Endothelial cell of umbilical vein (primary cell): Measurements from ENCODE around the gene VIPR2.

ENCODE experiments used
- CTCF ChIP-seq, 2 donors: IDR thresholded peaks; 1 replicate in 1 of 2; 2 replicates in 1 of 2; pipeline ENCODE4 v1.5.1; 2011; ENCODE audit warnings: low read length in 2 of 2, mild to moderate bottlenecking in 2 of 2, moderate library complexity in 2 of 2, control low read depth in 1 of 2, inconsistent platforms in 1 of 2, low read depth in 1 of 2; ENCODE audit not compliant: insufficient read depth in 1 of 2; ENCODE audit errors: extremely low read depth in 1 of 2
- EZH2 ChIP-seq: IDR thresholded peaks from 2 replicates; pipeline ENCODE4 v1.6.1; 2012; ENCODE audit warnings: borderline replicate concordance, low read depth, mild to moderate bottlenecking, moderate library complexity, low read length, inconsistent platforms; ENCODE audit not compliant: severe bottlenecking
- FOS ChIP-seq: IDR thresholded peaks from 2 replicates; pipeline ENCODE4 v1.6.1; 2011; ENCODE audit warnings: mild to moderate bottlenecking, low read length, moderate library complexity, borderline replicate concordance; ENCODE audit not compliant: insufficient read depth
- GATA2 ChIP-seq: IDR thresholded peaks from 2 replicates; pipeline ENCODE4 v1.7.0; 2011; ENCODE audit warnings: low read depth, mild to moderate bottlenecking, moderate library complexity, mixed read lengths, low read length; ENCODE audit not compliant: insufficient read length, insufficient read depth
- JUN ChIP-seq: IDR thresholded peaks from 2 replicates; pipeline ENCODE4 v1.6.1; 2011; ENCODE audit warnings: borderline replicate concordance, low read depth; ENCODE audit not compliant: insufficient read length, insufficient read depth
- MAX ChIP-seq: IDR thresholded peaks from 2 replicates; pipeline ENCODE4 v1.6.1; 2011; ENCODE audit not compliant: insufficient read depth, insufficient read length
- POLR2A ChIP-seq: IDR thresholded peaks from 2 replicates; pipeline ENCODE4 v1.6.1; 2012; ENCODE audit warnings: low read depth, mild to moderate bottlenecking, control low read depth, low read length
- POLR2AphosphoS5 ChIP-seq: IDR thresholded peaks from 2 replicates; pipeline ENCODE4 v1.6.1; 2012; ENCODE audit warnings: low read depth, mild to moderate bottlenecking, control low read depth, low read length, moderate library complexity; ENCODE audit not compliant: insufficient read depth

GRCh38 chr7:159057647-159058046 is 87.0 kb downstream of the VIPR2 start:
- no peak for TF ChIP-seq MAX
- TF ChIP-seq POLR2AphosphoS5, result no peak
- no peak for TF ChIP-seq CTCF (IDR thresholded peaks at IDR 0.05; ENCODE audit: extremely low read depth in 1 of 2, insufficient read depth in 1 of 2, low read depth in 1 of 2, low read length in 2 of 2)
- no peak for TF ChIP-seq POLR2A
- TF ChIP-seq EZH2, result no peak
- TF ChIP-seq GATA2, result no peak
- TF ChIP-seq JUN, result no peak
- no peak for TF ChIP-seq FOS
